HL-60 (cell line): ENCODE results near the gene ARID5B.

Experiments used
- DNase-seq, 2 experiments: peaks; one replicate each; pipeline ENCODE4 v3.0.0-alpha.2; 2010 to 2020; ENCODE audit warnings: low read depth in 1 of 2, low spot score in 1 of 2
- H3K27ac ChIP-seq: fragments of 250-450 bp; sonication (Bioruptor Pico); replicated peaks from 2 replicates; pipeline ENCODE4 v1.5.1; 2020; ENCODE audit warnings: mild to moderate bottlenecking, moderate library complexity
- H3K27me3 ChIP-seq: fragments of 250-450 bp; sonication (Bioruptor Pico); 2 replicates; pipeline ENCODE4 v1.5.1; 2021; ENCODE audit warnings: mild to moderate bottlenecking, moderate library complexity; ENCODE audit not compliant: insufficient read depth, poor library complexity, severe bottlenecking
- H3K4me3 ChIP-seq: replicated peaks from 2 replicates; pipeline ENCODE4 v1.5.1; 2011; ENCODE audit warnings: mild to moderate bottlenecking, control low read depth, low read length; ENCODE audit not compliant: insufficient read depth
- CTCF ChIP-seq: IDR thresholded peaks from one replicate; pipeline ENCODE4 v1.5.1; 2011; ENCODE audit warnings: low read length, control low read depth, inconsistent platforms; ENCODE audit not compliant: insufficient read depth
- GABPA ChIP-seq: IDR thresholded peaks from 2 replicates; pipeline ENCODE4 v1.6.1; 2012; ENCODE audit warnings: low read depth
- POLR2AphosphoS5 ChIP-seq: IDR thresholded peaks from 2 replicates; pipeline ENCODE4 v1.6.1; 2012; ENCODE audit warnings: low read depth
- SPI1 ChIP-seq: IDR thresholded peaks from 2 replicates; pipeline ENCODE4 v1.6.1; 2012; ENCODE audit warnings: low read depth, mild to moderate bottlenecking, borderline replicate concordance
- TF ChIP-seq, protein P1 (sequence below): IDR thresholded peaks from 2 replicates; pipeline ENCODE4 v1.6.1; 2012; ENCODE audit warnings: low read depth; ENCODE audit not compliant: insufficient replicate concordance

ARID5B gene

GRCh38 chr10:61906562-61906901, 5.0 kb downstream of the ARID5B start:
- no peak overlapping the region for H3K4me3 ChIP-seq
- no peak overlapping the region for H3K27ac ChIP-seq
- TF ChIP-seq, protein P1, sequence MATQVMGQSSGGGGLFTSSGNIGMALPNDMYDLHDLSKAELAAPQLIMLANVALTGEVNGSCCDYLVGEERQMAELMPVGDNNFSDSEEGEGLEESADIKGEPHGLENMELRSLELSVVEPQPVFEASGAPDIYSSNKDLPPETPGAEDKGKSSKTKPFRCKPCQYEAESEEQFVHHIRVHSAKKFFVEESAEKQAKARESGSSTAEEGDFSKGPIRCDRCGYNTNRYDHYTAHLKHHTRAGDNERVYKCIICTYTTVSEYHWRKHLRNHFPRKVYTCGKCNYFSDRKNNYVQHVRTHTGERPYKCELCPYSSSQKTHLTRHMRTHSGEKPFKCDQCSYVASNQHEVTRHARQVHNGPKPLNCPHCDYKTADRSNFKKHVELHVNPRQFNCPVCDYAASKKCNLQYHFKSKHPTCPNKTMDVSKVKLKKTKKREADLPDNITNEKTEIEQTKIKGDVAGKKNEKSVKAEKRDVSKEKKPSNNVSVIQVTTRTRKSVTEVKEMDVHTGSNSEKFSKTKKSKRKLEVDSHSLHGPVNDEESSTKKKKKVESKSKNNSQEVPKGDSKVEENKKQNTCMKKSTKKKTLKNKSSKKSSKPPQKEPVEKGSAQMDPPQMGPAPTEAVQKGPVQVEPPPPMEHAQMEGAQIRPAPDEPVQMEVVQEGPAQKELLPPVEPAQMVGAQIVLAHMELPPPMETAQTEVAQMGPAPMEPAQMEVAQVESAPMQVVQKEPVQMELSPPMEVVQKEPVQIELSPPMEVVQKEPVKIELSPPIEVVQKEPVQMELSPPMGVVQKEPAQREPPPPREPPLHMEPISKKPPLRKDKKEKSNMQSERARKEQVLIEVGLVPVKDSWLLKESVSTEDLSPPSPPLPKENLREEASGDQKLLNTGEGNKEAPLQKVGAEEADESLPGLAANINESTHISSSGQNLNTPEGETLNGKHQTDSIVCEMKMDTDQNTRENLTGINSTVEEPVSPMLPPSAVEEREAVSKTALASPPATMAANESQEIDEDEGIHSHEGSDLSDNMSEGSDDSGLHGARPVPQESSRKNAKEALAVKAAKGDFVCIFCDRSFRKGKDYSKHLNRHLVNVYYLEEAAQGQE = no peak
- TF ChIP-seq GABPA (no peak), POLR2AphosphoS5 (no peak), CTCF (no peak), SPI1 (no peak)
- peaks cover 5% of the 10 kb centered on the region for H3K27me3 ChIP-seq
- DNase-seq = no peak

DNA sequence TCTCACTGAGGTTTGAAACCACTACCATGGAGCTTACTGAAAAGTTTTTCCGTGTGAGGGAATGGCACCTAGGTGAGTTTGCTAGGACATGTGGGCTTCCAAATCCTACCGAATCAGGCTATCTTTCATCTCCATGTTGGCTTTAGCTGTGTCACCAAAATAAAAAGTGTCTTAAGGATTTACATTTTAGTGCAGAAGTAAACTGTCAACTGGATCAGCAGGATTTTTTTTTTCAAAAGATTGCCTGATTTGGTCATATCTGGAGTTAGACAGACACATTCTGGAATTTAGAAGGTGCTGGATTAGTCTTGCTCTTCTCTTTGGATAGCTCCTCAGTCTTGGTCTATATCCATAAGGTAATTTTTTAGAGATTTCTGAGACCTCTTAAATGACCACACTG, 5.5 kb downstream of the ARID5B start:
- no peak for DNase-seq
- Histone ChIP-seq H3K27ac (no peak overlapping the region), H3K27me3 (peaks cover 5% of the 10 kb centered on the region), H3K4me3 (no peak overlapping the region)
- TF ChIP-seq, protein P1 = no peak
- TF ChIP-seq POLR2AphosphoS5 (no peak), SPI1 (no peak), CTCF (no peak), GABPA (no peak)

- Histone ChIP-seq H3K4me3 (no peak overlapping the region), H3K27ac (no peak overlapping the region), H3K27me3 (peaks cover 5% of the 10 kb centered on the region)
- no peak for TF ChIP-seq POLR2AphosphoS5
- no peak for TF ChIP-seq GABPA
- TF ChIP-seq, protein P1 = no peak
- no peak for TF ChIP-seq SPI1
- TF ChIP-seq CTCF = no peak
- DNase-seq = no peak
These were observed 6.1 kb downstream of the ARID5B start for GRCh38 chr10:61907587-61907986.
